ENCODE results near the gene ALKBH5.
"Not testable (repeated sequence)": the region's sequence is repeated elsewhere in the genome, so short reads cannot be mapped to it uniquely, and the experiment has no call there.

ALKBH5 gene

GRCh38 chr17:18185832-18186626 is 2.4 kb downstream of the ALKBH5 start:
- DNase-seq (ENCODE audit: low read depth in 2 of 2): no peak

DNA sequence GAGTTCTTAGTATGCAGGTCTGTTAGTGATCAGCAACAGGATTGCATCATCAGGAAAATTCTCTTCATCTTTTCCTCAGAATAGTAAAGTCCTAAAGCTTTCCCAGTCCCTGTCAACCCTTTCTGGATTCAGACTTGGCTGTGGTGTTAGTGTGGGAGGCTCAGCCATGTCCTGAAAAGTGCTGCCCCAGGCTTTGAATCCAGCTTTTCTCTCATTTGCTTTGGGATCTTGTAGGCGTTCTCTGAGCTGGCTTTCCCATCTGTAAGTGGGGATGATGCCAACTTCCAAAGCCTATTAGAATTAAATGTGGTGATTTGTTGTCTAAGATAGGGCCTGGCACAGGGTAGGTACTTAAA is 3.0 kb downstream of the ALKBH5 start:
- DNase-seq (ENCODE audit: low read depth in 2 of 2): no peak

DNA sequence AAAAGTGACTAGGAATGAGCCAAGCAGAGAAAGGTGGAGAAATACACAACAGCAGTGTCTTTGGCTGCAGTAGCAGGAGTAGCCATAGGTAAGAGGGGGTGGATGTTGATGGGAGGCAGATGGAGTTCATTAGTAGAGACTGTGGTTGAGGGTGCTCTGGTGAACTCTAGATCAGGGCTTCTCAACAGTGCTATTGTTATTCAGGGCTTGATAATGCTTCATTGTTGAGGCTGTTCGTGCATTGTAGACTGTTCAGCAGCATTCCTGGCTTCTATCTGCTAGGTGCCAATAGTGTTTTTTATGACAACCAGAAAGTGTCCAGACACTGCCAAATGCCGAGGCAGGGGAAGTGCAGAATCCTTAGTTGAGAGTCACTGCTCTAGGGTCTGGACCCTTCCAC is 3.6 kb downstream of the ALKBH5 start:
- no peak for DNase-seq (ENCODE audit: low read depth in 2 of 2)

DNA sequence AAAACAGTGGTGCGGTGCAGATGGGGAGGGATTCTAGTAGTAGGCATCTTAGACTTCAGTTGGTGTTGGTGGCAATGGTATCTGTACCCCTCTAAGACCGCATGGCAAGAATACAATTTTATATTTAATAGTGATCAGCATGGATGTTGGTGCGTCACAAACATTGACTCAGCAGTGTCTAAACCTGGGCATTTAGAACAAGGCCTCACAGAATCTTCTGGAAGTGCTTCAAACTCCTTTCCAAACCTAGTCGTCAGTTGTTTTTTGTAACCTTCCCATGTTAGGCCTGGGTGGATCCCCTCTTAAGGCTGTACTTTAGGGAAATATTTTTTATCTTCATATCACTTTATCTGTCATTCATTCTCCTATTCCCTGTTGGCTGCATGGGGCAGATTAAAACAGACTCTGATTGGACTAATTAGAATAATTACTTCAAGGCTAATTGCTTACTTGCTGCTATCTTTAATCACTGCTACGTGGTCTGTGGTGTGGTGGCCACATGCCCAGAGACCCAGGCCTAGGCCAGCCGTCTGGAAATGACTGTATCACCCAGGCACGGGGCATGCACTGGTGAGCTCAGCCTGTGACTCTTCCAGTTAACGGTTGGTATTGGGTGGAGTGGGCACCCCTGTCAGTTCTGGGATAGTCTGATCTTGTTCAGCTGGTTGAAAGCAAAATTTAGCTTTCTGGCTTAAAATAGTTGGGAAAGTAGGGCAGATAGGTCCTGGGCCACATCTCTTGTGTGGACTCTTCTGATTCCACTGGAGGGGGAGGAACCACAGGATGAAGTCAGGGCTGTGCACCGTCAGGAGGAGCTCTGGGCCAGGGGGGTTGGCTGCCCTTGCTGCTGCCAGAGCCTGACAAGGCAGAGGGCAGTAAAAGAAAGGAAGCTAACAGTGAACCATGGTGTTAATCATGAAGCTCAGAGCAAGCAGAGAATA is 4.5 kb downstream of the ALKBH5 start:
- DNase-seq (ENCODE audit: low read depth in 2 of 2): no peak

DNA sequence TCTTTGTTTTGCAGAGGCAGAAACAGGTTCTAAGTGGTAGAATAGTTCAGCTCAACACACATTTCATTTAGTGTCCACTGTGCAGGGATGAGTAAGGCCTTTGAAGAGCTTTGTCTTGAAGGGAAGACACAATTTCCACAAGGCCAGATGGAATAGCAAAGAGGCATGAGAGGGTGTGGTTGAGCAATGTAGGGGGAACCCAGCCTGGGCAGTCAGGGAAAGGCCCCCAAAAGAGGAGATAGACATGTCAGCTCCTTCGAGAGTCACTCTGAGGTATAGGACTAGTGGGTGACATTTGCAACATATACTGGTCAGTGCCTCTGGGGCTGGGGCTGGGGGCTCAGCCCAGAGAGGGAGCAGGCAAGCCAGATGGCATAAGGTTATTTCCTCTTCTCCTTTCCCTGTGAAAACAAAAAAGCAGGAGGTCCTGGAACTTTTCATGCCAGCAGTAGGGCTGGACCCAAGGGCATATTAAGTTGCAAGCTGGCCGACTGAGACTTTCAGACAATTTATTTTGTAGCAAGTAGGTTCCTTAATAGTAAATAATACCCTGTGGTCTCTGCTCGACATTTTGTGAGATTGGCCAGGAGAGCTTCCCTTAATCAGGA is 7.1 kb downstream of the ALKBH5 start:
- no peak for DNase-seq (ENCODE audit: low read depth in 2 of 2)

- no peak for DNase-seq (ENCODE audit: low read depth in 2 of 2)
Observed at GRCh38 chr17:18191236-18191667, 7.6 kb downstream of the ALKBH5 start.

- DNase-seq (ENCODE audit: low read depth in 2 of 2): no peak
Observed at GRCh38 chr17:18191967-18192366, 8.3 kb downstream of the ALKBH5 start.

DNA sequence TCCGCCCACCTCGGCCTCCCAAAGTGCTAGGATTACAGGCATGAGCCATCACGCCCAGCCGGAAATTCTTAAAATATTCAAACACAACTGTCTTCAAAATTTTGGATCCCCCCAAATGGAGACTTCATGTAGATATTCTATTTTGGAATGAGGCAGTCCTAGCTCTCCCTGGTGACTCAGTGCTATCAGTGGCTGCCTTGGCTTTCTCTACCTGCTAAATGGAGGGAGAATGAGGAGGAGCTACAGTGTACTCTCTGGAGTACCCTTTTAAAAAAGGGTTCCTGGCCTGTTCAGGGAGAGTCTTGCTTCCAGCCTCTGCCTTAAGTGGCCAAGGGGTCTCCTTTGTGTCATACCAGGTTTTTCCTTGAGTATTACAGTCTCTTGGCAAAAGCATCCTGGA is 10.8 kb downstream of the ALKBH5 start:
- DNase-seq (ENCODE audit: low read depth in 2 of 2): no peak

GRCh38 chr17:18194804-18195203 is 11.2 kb downstream of the ALKBH5 start:
- no peak for DNase-seq (ENCODE audit: low read depth in 2 of 2)

DNA sequence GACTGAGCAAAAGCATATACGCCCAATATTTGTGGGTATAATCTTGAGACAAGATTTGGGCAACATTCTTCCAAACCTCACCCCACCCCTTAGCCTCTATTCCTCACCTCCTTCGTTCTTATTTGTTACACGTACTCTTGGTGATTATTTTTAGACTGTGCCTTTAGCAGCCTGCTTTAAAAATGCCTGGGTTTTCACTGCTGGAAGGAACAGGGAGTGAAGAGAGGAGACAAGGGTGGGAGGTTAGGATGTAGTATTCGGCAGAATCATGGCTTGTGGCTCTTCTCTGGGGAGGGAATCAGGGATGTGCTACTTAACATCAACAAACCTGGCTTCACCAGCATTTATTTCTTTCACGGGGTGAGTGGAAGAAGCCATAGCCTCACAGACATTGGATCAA is 11.6 kb downstream of the ALKBH5 start:
- DNase-seq (ENCODE audit: low read depth in 2 of 2): no peak

DNA sequence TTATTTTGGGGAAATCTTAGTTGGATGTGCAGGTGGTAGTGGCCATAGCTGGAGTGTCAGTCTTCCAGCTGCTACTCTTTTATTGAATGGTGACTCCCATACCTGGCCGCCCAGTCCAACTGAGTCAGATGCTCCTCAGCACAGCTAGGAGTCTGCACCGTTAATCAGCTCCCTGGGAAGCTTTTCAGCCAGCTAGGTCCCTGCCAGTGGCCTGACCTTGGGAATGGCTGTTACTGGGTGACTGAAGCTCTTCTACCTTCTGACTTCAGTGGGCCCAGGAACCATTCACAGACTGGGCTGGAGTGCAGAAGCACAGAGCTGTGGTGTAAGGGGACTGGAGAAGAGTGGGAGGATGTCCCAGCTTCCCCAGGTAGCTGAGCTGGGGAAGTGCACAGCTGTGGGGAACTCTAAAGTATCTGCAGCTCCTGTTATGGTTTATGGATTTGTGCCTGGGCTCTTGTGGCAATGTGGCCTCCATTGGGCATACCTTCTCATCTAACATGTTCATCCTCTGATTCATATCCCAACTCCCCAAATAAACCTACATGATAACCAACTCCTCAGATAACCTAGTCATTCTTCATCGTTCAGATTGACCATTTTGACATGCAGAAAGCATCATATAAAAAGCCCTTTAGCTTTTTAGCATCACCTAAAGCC is 14.0 kb downstream of the ALKBH5 start:
- DNase-seq (ENCODE audit: low read depth in 2 of 2): no peak

GRCh38 chr17:18198530-18198929 is 14.9 kb downstream of the ALKBH5 start:
- no peak for DNase-seq (ENCODE audit: low read depth in 2 of 2)

GRCh38 chr17:18201108-18201507 is 17.5 kb downstream of the ALKBH5 start:
- DNase-seq (ENCODE audit: low read depth in 2 of 2): no peak

GRCh38 chr17:18203308-18203707 is 19.7 kb downstream of the ALKBH5 start:
- no peak for DNase-seq (ENCODE audit: low read depth in 2 of 2)

DNA sequence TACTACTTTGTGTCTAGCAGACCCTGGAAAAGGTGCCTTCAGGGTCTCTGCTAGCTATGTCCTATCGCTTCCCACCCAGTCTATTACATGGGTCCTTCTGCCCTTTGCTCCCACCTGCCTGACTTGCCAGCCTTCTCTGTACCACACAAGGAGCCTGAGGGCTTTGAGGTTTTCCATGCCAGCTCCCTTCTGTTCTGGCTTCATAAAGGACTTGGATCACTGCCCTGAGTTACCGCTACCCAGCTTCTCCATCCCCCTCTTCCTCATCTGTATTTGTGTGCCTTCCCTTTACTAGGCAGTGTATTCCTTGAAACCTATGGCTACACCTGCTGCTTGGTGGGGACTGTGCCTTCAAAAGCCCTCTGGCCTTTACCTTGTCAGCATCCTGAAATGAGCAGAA is 22.2 kb downstream of the ALKBH5 start:
- no peak for DNase-seq (ENCODE audit: low read depth in 2 of 2)

- DNase-seq (ENCODE audit: low read depth in 2 of 2): no peak
Observed at GRCh38 chr17:18206962-18207361, 23.3 kb downstream of the ALKBH5 start.

- no peak for DNase-seq (ENCODE audit: low read depth in 2 of 2)
Observed at GRCh38 chr17:18208092-18208491, 24.5 kb downstream of the ALKBH5 start.

GRCh38 chr17:18213666-18214270 is 30.1 kb downstream of the ALKBH5 start:
- DNase-seq (ENCODE audit: low read depth in 2 of 2): no peak

- not testable (repeated sequence) for DNase-seq (ENCODE audit: low read depth in 2 of 2)
Observed at GRCh38 chr17:18216906-18217305, 33.3 kb downstream of the ALKBH5 start.

- DNase-seq (ENCODE audit: low read depth in 2 of 2): peak; percentile 49 to 58
Observed at GRCh38 chr17:18217412-18218015, 33.9 kb downstream of the ALKBH5 start.

Measured in activated CD8-positive, alpha-beta memory T cell treated with anti-CD3 and anti-CD28 coated beads for 4 hours (primary cell).